ENCODE results near the gene RNASE12.
A peak's percentile ranks its signal among the peaks of the same experiment; 100 is the strongest.

Gene RNASE12

GRCh38 chr14:20607617-20608016, 16.4 kb upstream of the RNASE12 start:
- TF ChIP-seq CTCF (IDR thresholded peaks at IDR 0.05; ENCODE audit: control insufficient read depth, extremely low read depth, insufficient read depth): no peak
- H3K4me3 ChIP-seq (ENCODE audit: low read depth, low read length): no peak overlapping the region
- no peak for DNase-seq (ENCODE audit: low read depth)

GRCh38 chr14:20606902-20607242, 15.7 kb upstream of the RNASE12 start:
- no peak for TF ChIP-seq CTCF (IDR thresholded peaks at IDR 0.05; ENCODE audit: control insufficient read depth, extremely low read depth, insufficient read depth)
- H3K4me3 ChIP-seq (ENCODE audit: low read depth, low read length): no peak overlapping the region
- DNase-seq (ENCODE audit: low read depth): no peak

- no peak for DNase-seq (ENCODE audit: low read depth)
- TF ChIP-seq CTCF (IDR thresholded peaks at IDR 0.05; ENCODE audit: control insufficient read depth, extremely low read depth, insufficient read depth): peak; percentile 77
- H3K4me3 ChIP-seq (ENCODE audit: low read depth, low read length): no peak overlapping the region
Observed at GRCh38 chr14:20606190-20606901, 15.2 kb upstream of the RNASE12 start.

- H3K4me3 ChIP-seq (ENCODE audit: low read depth, low read length): no peak overlapping the region
- TF ChIP-seq CTCF (IDR thresholded peaks at IDR 0.05; ENCODE audit: control insufficient read depth, extremely low read depth, insufficient read depth): no peak
- DNase-seq (ENCODE audit: low read depth): no peak
Observed at GRCh38 chr14:20603813-20604690, 12.9 kb upstream of the RNASE12 start.

- no peak for TF ChIP-seq CTCF (IDR thresholded peaks at IDR 0.05; ENCODE audit: control insufficient read depth, extremely low read depth, insufficient read depth)
- no peak for DNase-seq (ENCODE audit: low read depth)
- H3K4me3 ChIP-seq (ENCODE audit: low read depth, low read length): no peak overlapping the region
Observed at GRCh38 chr14:20602583-20602982, 11.4 kb upstream of the RNASE12 start.

- no peak overlapping the region for H3K4me3 ChIP-seq (ENCODE audit: low read depth, low read length)
- TF ChIP-seq CTCF (IDR thresholded peaks at IDR 0.05; ENCODE audit: control insufficient read depth, extremely low read depth, insufficient read depth): no peak
- DNase-seq (ENCODE audit: low read depth): no peak
Observed at GRCh38 chr14:20601522-20601921, 10.3 kb upstream of the RNASE12 start.

All from LNCaP clone FGC (cell line).